Activated naive CD4-positive, alpha-beta T cell treated with anti-CD3 and anti-CD28 coated beads, Interleukin-2, amount 50 U/mL, for 16 hours (primary cell): Measurements from ENCODE around the gene SMLR1.
"Not testable (repeated sequence)": the region's sequence is repeated elsewhere in the genome, so short reads cannot be mapped to it uniquely, and the experiment has no call there.

Experiments used
- DNase-seq: peaks from one replicate; pipeline ENCODE4 v3.0.0-alpha.2; 2020

The SMLR1 gene

DNA sequence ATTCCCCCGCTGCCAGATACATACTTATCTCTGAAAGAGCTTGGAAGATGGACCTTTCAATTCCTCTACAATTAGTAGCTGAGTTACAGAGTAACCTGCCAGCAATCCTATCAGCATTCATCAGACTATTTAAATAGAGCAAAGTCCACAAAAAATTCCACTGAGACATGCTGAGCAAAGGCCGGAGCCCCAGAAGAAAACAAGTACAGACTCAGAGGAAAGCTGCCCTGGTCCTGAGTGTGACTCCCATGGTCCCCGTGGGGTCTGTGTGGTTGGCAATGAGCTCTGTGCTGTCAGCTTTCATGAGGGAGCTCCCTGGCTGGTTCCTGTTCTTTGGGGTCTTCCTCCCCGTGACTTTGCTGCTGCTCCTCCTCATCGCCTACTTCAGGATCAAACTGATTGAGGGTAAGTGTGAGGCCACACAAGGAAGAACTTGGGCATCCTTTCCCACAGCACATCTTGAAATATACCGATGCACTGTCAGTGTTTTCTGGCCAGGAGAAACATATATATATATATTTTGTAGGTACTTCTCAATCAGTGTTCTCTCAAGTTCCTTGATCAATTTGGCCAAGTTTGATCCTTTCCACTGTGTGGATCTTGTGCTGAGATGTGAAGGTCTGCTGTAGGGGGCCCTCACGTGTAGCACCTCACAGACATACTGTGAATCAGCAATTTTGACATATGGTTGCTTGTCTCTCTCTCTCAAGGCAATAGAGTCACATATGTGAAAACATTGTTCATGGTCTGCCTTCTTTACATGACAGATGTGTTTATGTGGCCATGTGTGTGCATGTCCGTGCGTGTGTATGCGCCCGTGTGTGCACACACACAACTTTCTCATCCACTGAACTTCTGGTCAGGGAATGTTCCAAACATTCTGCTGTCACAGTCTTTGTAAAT lies at the start of gene SMLR1:
TSS of gene SMLR1 (plus strand) at position 160 of the 903 bp plus-strand sequence. CDS start at position 168, 8 bp downstream.
- no peak for DNase-seq

- no peak for DNase-seq
Measured at GRCh38 chr6:130778946-130779657, 48.1 kb upstream of the SMLR1 start.

- no peak for DNase-seq
Measured at GRCh38 chr6:130779658-130780033, 47.6 kb upstream of the SMLR1 start.

- no peak for DNase-seq
Measured at GRCh38 chr6:130780122-130780521, 47.1 kb upstream of the SMLR1 start.

GRCh38 chr6:130781557-130781956 lies 45.6 kb upstream of the SMLR1 start:
- no peak for DNase-seq

GRCh38 chr6:130783416-130784107 lies 43.6 kb upstream of the SMLR1 start:
- no peak for DNase-seq

- no peak for DNase-seq
Measured at GRCh38 chr6:130787726-130788500, 39.3 kb upstream of the SMLR1 start.

GRCh38 chr6:130788954-130789353 lies 38.3 kb upstream of the SMLR1 start:
- DNase-seq, result no peak

DNA sequence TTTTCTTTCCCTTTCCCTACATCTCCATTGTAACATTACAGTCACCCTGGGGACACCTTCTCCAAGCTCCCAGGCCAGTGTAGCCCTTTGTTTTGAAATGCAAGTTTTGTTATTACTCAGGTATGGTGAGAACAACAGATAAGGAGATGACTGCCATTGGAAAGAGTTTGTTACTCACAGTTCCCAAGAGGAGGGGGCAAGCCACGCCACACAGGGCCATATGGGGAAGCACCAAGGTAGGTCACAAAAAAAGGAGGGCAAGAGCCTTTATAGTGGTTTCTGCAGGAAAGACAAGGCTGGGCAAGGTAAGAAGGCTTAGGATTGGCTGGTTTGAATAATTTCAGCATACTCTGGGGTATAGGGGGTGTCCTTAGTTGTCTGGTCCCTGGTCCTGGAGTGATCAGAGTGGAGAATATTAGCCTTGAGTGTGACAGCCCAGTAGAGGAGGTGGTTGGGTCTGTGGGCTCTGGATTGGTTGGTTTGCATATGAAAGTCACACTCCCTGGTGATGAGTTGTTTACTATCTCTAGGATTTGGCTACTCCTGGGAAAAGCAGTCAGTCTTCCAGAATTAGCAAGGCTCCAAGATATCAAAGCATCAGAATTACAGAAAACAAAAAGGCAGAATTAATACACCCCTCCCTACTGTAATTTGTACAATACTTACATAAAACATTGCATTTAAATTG lies 33.1 kb upstream of the SMLR1 start:
- DNase-seq, result no peak

DNA sequence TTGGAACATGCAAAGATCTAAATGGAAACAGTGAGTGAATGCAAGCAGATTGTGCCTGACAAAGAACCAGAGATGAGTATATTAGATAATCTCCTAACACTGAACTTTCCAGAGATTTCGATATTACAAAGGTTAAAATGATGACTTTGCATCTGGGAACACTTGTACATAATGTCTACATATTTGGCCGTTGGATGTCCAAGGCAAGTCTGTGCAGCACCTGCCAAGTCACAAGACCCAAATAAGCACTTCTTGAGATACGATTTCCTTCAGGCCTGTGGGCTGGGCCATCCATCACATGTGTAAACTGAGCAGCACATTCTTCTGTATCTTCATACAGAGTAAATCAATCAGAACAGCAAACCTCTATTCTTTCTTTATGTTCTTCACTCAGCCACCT lies 32.5 kb upstream of the SMLR1 start:
- DNase-seq, result no peak

GRCh38 chr6:130796313-130796905 lies 30.8 kb upstream of the SMLR1 start:
- DNase-seq, result no peak

- DNase-seq, result no peak
Measured at GRCh38 chr6:130797061-130797460, 30.1 kb upstream of the SMLR1 start.

DNA sequence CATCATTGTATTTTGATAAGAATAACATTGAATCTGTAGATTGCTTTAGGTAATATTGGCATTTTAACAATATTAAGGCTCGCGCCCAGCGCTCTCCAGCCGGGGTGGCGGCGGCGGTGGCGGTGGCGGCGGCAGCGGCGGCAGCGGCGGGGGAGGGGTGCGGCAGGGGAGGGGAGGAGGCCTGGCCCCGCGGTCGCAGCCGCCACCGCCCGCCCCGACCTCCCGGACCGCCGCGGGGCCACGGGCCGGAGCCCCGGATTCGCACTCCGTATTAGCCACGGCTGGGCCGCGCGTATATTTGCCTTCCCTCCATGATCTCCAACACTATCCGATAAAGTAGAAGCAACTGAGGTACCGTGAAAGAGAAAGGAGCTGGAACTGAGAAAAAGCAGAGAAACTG lies 25.8 kb upstream of the SMLR1 start:
- DNase-seq, result not testable (repeated sequence)

DNA sequence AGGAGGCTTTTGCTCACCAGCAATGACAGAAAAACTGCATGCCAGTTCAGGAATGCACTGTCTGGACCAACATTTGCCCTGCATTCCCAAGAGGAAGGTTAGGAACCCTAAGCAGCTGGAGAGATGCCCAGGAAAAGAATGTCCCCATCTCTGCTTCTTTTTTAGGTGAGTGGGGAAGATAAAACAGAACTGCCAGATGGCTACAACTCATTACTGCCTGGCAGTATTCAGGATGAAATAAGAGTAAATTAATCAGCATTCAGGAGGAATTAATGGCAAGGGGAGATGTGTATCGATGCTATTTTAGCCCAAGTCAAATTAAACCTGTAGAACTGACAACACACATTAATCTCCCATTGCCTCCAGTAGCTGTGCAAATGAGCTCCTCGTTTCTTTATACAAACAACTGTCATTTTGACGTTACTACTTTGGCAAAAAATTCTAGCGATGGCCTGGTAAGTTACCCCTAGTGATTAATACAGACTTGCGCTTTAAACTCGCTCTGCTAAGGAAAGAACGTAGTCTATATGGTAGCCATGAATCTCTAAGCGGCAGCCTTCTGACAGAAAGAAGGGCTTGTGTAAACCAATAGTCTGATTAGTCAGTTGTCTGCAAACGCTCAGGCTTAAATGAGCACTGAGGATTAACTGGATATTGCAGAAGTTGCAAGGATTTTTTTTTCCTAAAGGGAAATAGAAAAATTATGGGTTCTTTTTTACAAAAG lies 16.7 kb upstream of the SMLR1 start:
- DNase-seq, result no peak

- no peak for DNase-seq
Measured at GRCh38 chr6:130811932-130812331, 15.3 kb upstream of the SMLR1 start.

- DNase-seq, result no peak
Measured at GRCh38 chr6:130814506-130814905, 12.7 kb upstream of the SMLR1 start.

- no peak for DNase-seq
Measured at GRCh38 chr6:130815200-130816071, 11.8 kb upstream of the SMLR1 start.

- DNase-seq, result no peak
Measured at GRCh38 chr6:130822736-130823135, 4.5 kb upstream of the SMLR1 start.

GRCh38 chr6:130824978-130825694 lies 2.1 kb upstream of the SMLR1 start:
- DNase-seq, result no peak
